T-helper 2 cell treated with Interferon-gamma antibody and Interleukin-4, amounts not matched to agents 5 μg/mL and 100 μg/mL, for 36 hours (primary cell): ENCODE results near the gene PLPPR4.
"Not testable (repeated sequence)": the region's sequence is repeated elsewhere in the genome, so short reads cannot be mapped to it uniquely, and the experiment has no call there.

Experiments
- DNase-seq: peaks from one replicate; pipeline ENCODE4 v3.0.0; 2021; ENCODE audit warnings: low spot score
- H3K27ac Mint-ChIP-seq: one replicate; pipeline ENCODE4 v1.8.0; 2021; ENCODE audit warnings: mild to moderate bottlenecking, mixed read lengths
- H3K27me3 Mint-ChIP-seq: one replicate; pipeline ENCODE4 v1.8.0; 2021; ENCODE audit warnings: low read depth, mixed read lengths
- H3K36me3 Mint-ChIP-seq: one replicate; pipeline ENCODE4 v1.8.0; 2021; ENCODE audit warnings: low read depth, mixed read lengths
- H3K4me1 Mint-ChIP-seq: one replicate; pipeline ENCODE4 v1.8.0; 2021; ENCODE audit warnings: low read depth, mixed read lengths
- H3K4me3 Mint-ChIP-seq: one replicate; pipeline ENCODE4 v1.8.0; 2022; ENCODE audit warnings: mild to moderate bottlenecking, moderate library complexity, mixed read lengths
- H3K9me3 Mint-ChIP-seq: one replicate; pipeline ENCODE4 v1.8.0; 2021; ENCODE audit warnings: mixed read lengths

PLPPR4 gene

DNA sequence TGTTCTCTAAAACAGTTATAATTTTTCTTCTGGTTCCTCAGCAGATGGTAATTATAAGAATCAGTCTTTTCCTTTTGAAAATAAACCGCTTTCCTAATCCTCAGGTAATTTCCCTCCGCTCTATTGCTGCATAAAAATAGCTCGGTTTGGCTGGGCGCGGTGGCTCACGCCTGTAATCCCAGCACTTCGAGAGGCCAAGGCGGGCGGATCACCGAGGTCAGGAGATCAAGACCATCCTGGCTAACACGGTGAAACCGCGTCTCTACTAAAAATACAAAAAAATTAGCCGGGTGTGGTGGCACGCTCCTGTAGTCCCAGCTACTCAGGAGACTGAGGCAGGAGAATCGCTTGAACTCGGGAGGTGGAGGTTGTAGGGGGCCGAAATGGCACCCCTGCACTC is 19.2 kb downstream of the PLPPR4 start:
- not testable (repeated sequence) for H3K9me3 Mint-ChIP-seq, DNase-seq, H3K27ac Mint-ChIP-seq, H3K27me3 Mint-ChIP-seq, H3K36me3 Mint-ChIP-seq, H3K4me3 Mint-ChIP-seq, H3K4me1 Mint-ChIP-seq

DNA sequence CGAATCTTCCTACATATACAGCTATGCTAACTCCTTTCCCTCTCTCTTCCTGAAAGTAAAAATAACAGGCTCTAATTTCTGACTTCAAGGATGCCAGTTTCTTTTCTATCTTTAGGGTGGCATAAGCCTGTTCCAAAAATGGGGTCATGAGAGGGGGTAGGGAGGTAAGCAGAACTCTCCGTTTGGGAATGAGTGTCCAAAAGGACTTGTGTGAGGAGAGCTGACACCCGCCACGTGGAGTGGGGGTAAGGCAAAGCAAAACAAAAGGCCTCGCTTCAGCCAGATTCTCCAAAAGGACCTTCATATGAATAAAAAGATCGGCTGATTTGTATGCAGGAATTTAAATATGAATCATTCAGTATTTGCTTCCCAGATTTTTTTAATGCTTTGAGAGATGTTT is 28.6 kb downstream of the PLPPR4 start:
- no peak for DNase-seq
- Mint-ChIP-seq H3K4me3 (no peak overlapping the region), H3K27ac (no peak overlapping the region), H3K27me3 (no peaks in the 10 kb centered on the region), H3K9me3 (no peaks in the 10 kb centered on the region), H3K36me3 (no peaks in the 10 kb centered on the region), H3K4me1 (no peaks in the 10 kb centered on the region)

DNA sequence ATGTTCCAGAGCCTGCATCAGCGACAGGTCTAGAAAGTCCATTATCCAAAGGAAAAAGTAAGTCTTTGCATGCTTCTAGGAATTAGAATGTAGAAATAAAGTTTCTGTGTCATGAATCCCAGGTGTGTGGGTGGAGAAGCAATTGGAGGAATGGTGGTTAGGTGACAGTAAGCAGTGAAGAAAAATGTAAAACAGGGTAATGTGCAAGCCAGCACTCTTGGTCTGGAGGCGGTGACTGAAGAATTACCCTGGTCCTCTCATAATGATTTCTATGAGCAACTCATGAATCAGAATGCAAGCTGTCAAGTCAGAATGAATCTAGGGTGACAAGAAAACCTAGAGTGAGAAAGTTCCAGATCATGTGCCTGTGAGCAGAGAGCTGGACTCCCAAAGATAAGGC is 33.6 kb downstream of the PLPPR4 start:
- no peaks in the 10 kb centered on the region for H3K4me1 Mint-ChIP-seq
- no peak overlapping the region for H3K4me3 Mint-ChIP-seq
- H3K27me3 Mint-ChIP-seq = no peaks in the 10 kb centered on the region
- no peaks in the 10 kb centered on the region for H3K36me3 Mint-ChIP-seq
- H3K27ac Mint-ChIP-seq = no peak overlapping the region
- no peaks in the 10 kb centered on the region for H3K9me3 Mint-ChIP-seq
- DNase-seq = no peak

DNA sequence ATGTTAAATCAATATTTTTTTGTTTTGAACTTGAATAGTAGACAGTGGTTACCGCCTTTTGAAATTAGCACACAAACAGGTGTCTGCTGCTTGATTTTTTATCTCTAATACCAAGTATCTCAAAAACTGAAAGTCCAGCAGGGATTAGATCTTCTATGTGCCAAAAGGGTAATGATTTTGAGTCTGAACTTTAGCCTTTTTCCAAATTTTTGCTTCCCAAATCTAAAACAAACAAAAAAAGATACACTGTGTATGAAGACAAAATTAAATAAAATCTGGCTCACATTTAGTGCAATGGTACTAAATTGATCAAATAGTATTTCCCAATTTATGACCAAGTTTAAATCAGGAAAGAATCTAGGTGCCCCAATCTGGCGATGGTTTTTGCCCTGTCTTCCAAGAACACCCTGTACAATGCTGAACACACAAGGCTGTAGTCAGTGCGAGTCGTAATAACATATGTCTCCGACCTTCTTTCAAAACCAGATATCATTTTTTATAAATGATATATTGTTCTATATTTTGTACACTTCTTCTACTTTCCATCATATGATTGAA is 40.5 kb downstream of the PLPPR4 start:
- H3K4me3 Mint-ChIP-seq = no peak overlapping the region
- no peak overlapping the region for H3K27ac Mint-ChIP-seq
- H3K9me3 Mint-ChIP-seq = no peaks in the 10 kb centered on the region
- no peaks in the 10 kb centered on the region for H3K4me1 Mint-ChIP-seq
- no peak for DNase-seq
- H3K27me3 Mint-ChIP-seq = no peaks in the 10 kb centered on the region
- no peaks in the 10 kb centered on the region for H3K36me3 Mint-ChIP-seq

DNA sequence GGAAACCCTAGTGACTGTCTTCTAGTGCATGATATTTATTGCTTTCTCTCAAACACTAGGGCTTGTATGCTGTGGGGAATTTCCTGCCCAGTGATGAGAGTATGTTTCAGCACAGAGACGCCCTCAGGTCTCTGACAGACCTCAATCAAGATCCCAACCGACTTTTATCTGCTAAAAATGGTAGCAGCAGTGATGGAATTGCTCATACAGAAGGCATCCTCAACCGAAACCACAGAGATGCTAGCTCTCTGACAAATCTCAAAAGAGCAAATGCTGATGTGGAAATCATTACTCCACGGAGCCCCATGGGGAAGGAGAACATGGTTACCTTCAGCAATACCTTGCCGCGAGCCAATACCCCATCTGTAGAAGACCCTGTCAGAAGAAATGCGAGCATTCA is 41.3 kb downstream of the PLPPR4 start:
- Mint-ChIP-seq H3K27me3 (no peaks in the 10 kb centered on the region), H3K36me3 (no peaks in the 10 kb centered on the region), H3K4me1 (no peaks in the 10 kb centered on the region), H3K27ac (no peak overlapping the region), H3K4me3 (no peak overlapping the region), H3K9me3 (no peaks in the 10 kb centered on the region)
- no peak for DNase-seq

DNA sequence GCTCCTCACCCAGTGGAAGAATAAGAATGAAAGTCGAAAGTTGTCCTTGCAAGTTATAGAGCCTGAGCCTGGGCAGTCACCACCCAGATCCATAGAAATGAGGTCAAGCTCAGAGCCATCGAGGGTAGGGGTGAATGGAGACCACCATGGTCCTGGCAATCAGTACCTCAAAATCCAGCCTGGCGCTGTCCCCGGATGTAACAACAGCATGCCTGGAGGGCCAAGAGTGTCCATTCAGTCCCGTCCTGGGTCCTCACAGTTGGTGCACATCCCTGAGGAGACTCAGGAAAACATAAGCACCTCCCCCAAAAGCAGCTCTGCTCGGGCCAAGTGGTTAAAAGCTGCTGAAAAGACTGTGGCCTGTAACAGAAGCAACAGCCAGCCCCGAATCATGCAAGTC is 41.8 kb downstream of the PLPPR4 start:
- no peaks in the 10 kb centered on the region for H3K27me3 Mint-ChIP-seq
- H3K4me1 Mint-ChIP-seq = no peaks in the 10 kb centered on the region
- no peaks in the 10 kb centered on the region for H3K9me3 Mint-ChIP-seq
- DNase-seq = no peak
- no peak overlapping the region for H3K4me3 Mint-ChIP-seq
- no peaks in the 10 kb centered on the region for H3K36me3 Mint-ChIP-seq
- no peak overlapping the region for H3K27ac Mint-ChIP-seq

DNA sequence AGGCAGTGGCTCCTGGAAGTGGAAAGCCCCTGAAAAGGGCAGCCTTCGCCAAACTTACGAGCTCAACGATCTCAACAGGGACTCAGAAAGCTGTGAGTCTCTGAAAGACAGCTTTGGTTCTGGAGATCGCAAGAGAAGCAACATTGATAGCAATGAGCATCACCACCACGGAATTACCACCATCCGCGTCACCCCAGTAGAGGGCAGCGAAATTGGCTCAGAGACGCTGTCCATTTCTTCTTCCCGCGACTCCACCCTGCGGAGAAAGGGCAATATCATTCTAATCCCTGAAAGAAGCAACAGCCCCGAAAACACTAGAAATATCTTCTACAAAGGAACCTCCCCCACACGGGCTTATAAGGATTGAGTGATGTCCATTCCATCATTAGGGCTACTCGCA is 42.4 kb downstream of the PLPPR4 start:
- no peaks in the 10 kb centered on the region for H3K36me3 Mint-ChIP-seq
- DNase-seq = no peak
- H3K4me3 Mint-ChIP-seq = no peak overlapping the region
- H3K27ac Mint-ChIP-seq = no peak overlapping the region
- H3K27me3 Mint-ChIP-seq = no peaks in the 10 kb centered on the region
- no peaks in the 10 kb centered on the region for H3K4me1 Mint-ChIP-seq
- H3K9me3 Mint-ChIP-seq = no peaks in the 10 kb centered on the region

DNA sequence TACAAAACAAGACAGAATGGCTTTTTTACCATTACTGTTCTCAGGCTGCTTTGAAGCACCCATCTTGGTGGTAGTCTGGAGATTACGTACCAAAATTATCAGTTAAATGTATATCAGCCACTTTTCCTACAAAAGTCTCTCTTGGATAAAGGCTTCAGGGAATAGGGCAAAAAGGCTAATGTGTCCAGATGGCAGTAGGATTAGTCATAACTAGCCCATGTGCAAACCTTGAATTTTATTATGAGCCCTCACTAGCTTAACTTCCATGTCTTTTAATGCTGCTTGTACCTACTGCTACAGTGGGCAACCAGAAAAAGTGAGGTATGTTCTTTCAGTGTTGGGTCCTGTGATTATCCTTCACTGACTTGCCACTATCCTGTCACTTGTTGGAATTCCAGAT is 51.0 kb downstream of the PLPPR4 start:
- no peak for DNase-seq
- Mint-ChIP-seq H3K4me1 (no peaks in the 10 kb centered on the region), H3K4me3 (no peak overlapping the region), H3K27me3 (no peaks in the 10 kb centered on the region), H3K27ac (no peak overlapping the region), H3K9me3 (no peaks in the 10 kb centered on the region), H3K36me3 (no peaks in the 10 kb centered on the region)

DNA sequence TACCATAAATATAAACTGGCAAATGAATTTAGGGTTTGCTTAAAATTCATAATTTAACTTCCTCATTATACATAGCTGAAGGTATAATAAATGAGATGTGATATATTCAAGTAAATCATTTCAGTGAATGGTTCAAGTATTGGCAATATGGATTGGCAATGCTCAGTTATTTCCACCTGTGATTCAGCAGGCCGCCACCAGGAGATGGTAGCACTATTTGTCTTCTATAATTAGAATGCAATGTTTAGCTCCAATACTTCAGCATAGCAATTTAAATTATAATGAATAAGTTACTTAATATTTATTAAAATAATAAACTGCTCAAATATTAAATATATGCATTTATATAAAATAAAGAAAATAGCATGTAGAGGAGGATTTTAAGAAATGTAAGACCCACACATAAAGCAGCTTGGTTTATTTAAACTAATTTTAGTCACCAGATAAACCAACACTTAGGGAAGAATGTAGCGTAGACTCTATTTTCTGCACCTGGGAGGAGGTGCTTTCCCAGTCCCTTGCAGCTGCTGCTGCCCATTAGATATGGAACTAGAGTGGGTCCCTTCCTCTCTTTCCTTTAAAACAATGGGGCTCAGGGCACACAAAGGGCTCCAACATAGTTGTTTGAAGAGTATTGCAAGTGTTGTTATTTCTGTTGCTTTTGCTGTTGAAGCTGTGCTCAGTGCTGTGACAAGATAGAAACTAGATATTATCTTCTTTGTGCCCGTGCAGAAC is 62.1 kb downstream of the PLPPR4 start:
- no peak overlapping the region for H3K4me3 Mint-ChIP-seq
- no peaks in the 10 kb centered on the region for H3K4me1 Mint-ChIP-seq
- no peaks in the 10 kb centered on the region for H3K9me3 Mint-ChIP-seq
- DNase-seq = no peak
- H3K27me3 Mint-ChIP-seq = no peaks in the 10 kb centered on the region
- no peak overlapping the region for H3K27ac Mint-ChIP-seq
- H3K36me3 Mint-ChIP-seq = no peaks in the 10 kb centered on the region

DNA sequence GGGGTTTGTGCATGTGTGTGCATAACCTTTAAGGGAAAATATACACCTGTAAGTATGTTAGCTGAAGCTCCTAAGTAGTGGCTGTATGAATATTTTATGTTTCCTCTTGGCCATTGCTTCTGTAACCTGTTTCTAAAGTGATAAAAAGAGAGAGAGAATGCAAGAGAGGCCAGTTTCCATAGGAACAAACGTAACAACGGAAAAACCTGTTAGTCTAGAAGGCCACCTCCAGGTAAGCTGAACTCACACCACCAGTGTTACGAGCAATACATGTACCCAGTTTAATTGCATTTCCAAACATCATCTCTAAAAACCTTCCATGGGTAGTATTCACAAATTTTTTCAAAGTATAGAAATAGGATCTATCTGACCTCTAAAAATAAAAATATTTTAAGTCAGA is 63.1 kb downstream of the PLPPR4 start:
- no peaks in the 10 kb centered on the region for H3K4me1 Mint-ChIP-seq
- no peaks in the 10 kb centered on the region for H3K27me3 Mint-ChIP-seq
- H3K27ac Mint-ChIP-seq = no peak overlapping the region
- H3K36me3 Mint-ChIP-seq = no peaks in the 10 kb centered on the region
- H3K4me3 Mint-ChIP-seq = no peak overlapping the region
- DNase-seq = no peak
- H3K9me3 Mint-ChIP-seq = no peaks in the 10 kb centered on the region

DNA sequence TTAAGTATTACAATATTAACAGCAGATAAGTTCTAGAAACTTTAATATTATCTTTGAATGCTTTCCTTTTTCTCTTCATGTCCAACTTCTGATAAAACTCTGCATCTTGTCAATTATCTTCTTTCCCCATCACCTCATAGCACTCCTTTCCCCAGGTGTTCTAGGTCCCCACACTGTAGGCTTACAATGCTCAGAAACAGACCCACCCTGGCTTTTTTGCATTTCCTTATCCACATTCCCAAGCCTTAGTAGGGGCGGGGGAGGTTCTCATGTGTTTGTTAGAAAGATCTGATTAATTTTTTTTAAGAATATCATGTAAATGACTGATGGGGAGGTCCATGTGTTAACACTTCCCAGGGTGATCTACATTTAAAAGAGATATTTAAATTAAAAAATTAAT is 63.9 kb downstream of the PLPPR4 start:
- Mint-ChIP-seq H3K4me3 (no peak overlapping the region), H3K36me3 (no peaks in the 10 kb centered on the region), H3K9me3 (no peaks in the 10 kb centered on the region), H3K27ac (no peak overlapping the region), H3K27me3 (no peaks in the 10 kb centered on the region), H3K4me1 (no peaks in the 10 kb centered on the region)
- DNase-seq = no peak

DNA sequence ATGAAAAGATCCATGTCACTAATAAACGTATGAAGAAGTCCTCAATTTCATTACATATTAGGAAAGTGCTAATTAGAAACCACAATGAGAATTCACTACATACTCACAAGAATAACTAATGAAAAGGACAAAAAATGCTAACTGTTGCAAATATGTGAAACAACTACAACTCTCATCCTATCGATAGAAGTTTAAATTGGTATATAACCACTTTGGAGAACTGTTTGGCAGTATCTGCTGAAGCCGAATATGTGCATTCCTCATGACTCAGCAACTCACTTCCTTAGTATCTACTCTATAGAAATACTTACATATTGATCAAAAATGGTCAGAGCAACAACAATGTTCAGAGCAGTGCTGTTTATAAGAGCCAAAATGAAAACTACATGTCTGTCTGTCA is 66.8 kb downstream of the PLPPR4 start:
- Mint-ChIP-seq H3K4me1 (no peaks in the 10 kb centered on the region), H3K36me3 (no peaks in the 10 kb centered on the region), H3K27ac (no peak overlapping the region), H3K9me3 (no peaks in the 10 kb centered on the region), H3K27me3 (no peaks in the 10 kb centered on the region), H3K4me3 (no peak overlapping the region)
- DNase-seq = no peak

DNA sequence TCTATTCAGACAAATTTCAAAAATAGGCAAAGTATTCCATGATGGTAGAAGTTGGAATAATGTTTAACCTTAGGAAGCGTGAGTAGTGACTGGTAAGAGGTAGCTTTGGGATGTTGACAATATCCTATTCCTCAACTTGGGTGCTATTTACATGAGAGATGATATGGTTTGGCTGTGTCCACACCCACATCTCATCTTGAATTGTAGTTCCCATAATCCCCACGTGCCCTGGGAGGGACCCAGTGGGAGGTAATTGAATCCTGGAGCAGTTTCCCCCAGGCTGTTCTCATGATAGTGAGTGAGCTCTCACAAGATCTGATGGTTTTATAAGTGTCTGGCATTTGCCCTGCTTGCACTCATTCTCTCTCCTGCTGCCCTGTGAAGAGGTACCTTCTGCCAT is 67.3 kb downstream of the PLPPR4 start:
- DNase-seq = no peak
- Mint-ChIP-seq H3K27me3 (no peaks in the 10 kb centered on the region), H3K9me3 (no peaks in the 10 kb centered on the region), H3K27ac (no peak overlapping the region), H3K36me3 (no peaks in the 10 kb centered on the region), H3K4me1 (no peaks in the 10 kb centered on the region), H3K4me3 (no peak overlapping the region)

DNA sequence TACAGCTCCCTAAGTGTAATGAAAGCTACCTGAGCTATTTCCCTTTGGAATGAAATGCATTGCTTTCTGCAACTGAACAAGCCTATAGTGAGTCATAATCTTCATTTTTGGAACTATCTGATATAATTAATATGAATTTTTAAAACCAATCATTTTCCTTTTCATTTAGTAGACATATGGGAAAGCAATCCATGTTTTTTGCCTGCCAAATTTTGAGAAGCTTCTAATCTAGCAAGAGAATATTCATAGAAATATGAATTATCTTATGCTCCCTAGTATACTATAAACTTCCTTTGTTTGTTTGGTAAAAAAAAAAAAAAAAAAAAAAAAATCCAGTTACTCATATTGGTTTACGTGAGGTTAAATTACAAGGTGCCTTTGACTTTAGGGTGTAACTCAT is 68.3 kb downstream of the PLPPR4 start:
- Mint-ChIP-seq H3K4me1 (no peaks in the 10 kb centered on the region), H3K9me3 (no peaks in the 10 kb centered on the region), H3K36me3 (no peaks in the 10 kb centered on the region), H3K27ac (no peak overlapping the region), H3K27me3 (no peaks in the 10 kb centered on the region), H3K4me3 (no peak overlapping the region)
- no peak for DNase-seq

DNA sequence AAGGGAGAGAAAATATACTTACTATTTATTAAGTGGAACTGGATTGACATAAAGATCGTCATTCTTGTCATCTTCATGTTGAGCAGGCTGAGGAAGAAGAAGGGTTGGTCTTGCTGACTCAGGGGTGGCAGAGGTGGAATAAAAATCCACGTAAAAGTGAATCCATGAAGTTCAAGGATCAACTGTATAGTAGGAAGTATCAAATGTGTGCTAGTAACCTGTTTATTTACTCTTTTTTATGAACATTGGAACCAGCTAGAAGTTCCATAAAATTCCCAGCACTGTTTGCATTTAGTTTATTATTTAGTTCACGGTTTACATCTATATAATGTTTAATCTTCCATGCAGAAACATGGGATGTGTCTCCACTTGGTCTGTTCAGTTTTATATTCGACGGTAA is 70.7 kb downstream of the PLPPR4 start:
- no peaks in the 10 kb centered on the region for H3K4me1 Mint-ChIP-seq
- no peak overlapping the region for H3K4me3 Mint-ChIP-seq
- H3K27ac Mint-ChIP-seq = no peak overlapping the region
- H3K27me3 Mint-ChIP-seq = no peaks in the 10 kb centered on the region
- no peaks in the 10 kb centered on the region for H3K36me3 Mint-ChIP-seq
- no peak for DNase-seq
- no peaks in the 10 kb centered on the region for H3K9me3 Mint-ChIP-seq
